GM21529 (cell line): ENCODE measurements around the gene FANK1.

Experiments
- ATAC-seq: cut with Tn5 transposase; IDR thresholded peaks from one replicate; pipeline ENCODE4 v1.9.1; 2021; ENCODE audit not compliant: unreplicated experiment

The FANK1 gene

GRCh38 chr10:126058507-126058906, 162.1 kb downstream of the FANK1 start:
- no peak for ATAC-seq
